ENCODE results near the gene AQP6. TPM values are rescaled to one million over a fixed set of nuclear protein-coding genes. Genes with fewer than 3 reads are reported as not detected.
A peak's percentile ranks its signal among the peaks of the same experiment; 100 is the strongest.

Gene AQP6
- total RNA-seq, 1 donor from 2014 or later: 0.37 TPM

- no peak overlapping the region for H3K4me3 Mint-ChIP-seq (ENCODE audit: unreplicated experiment)
- H3K27me3 Mint-ChIP-seq (ENCODE audit: unreplicated experiment): peaks cover 4% of the 10 kb centered on the region
- TF ChIP-seq CTCF (IDR thresholded peaks at IDR 0.05; ENCODE audit: partially characterized antibody, unreplicated experiment): no peak
- H3K4me1 Mint-ChIP-seq (ENCODE audit: low read depth, unreplicated experiment): peaks cover 4% of the 10 kb centered on the region
- H3K27ac Mint-ChIP-seq (ENCODE audit: unreplicated experiment): no peak overlapping the region
- peaks cover 3% of the 10 kb centered on the region for H3K9me3 Mint-ChIP-seq (ENCODE audit: unreplicated experiment)
- H3K36me3 Mint-ChIP-seq (ENCODE audit: unreplicated experiment): no peaks in the 10 kb centered on the region
- no peak for DNase-seq
These were observed 29.7 kb upstream of the AQP6 start for GRCh38 chr12:49942921-49943624.

- Mint-ChIP-seq H3K4me3 (ENCODE audit: unreplicated experiment) (no peak overlapping the region), H3K9me3 (ENCODE audit: unreplicated experiment) (peaks cover 3% of the 10 kb centered on the region), H3K27me3 (ENCODE audit: unreplicated experiment) (peaks cover 4% of the 10 kb centered on the region), H3K27ac (ENCODE audit: unreplicated experiment) (no peak overlapping the region), H3K36me3 (ENCODE audit: unreplicated experiment) (no peaks in the 10 kb centered on the region), H3K4me1 (ENCODE audit: low read depth, unreplicated experiment) (peaks cover 4% of the 10 kb centered on the region)
- no peak for DNase-seq
- TF ChIP-seq CTCF (IDR thresholded peaks at IDR 0.05; ENCODE audit: partially characterized antibody, unreplicated experiment): no peak
These were observed 29.2 kb upstream of the AQP6 start for GRCh38 chr12:49943625-49943960.

GRCh38 chr12:49944046-49944445, 28.7 kb upstream of the AQP6 start:
- peaks cover 3% of the 10 kb centered on the region for H3K9me3 Mint-ChIP-seq (ENCODE audit: unreplicated experiment)
- no peak for TF ChIP-seq CTCF (IDR thresholded peaks at IDR 0.05; ENCODE audit: partially characterized antibody, unreplicated experiment)
- no peak overlapping the region for H3K27ac Mint-ChIP-seq (ENCODE audit: unreplicated experiment)
- no peak overlapping the region for H3K4me3 Mint-ChIP-seq (ENCODE audit: unreplicated experiment)
- H3K4me1 Mint-ChIP-seq (ENCODE audit: low read depth, unreplicated experiment): peaks cover 4% of the 10 kb centered on the region
- DNase-seq: no peak
- no peaks in the 10 kb centered on the region for H3K36me3 Mint-ChIP-seq (ENCODE audit: unreplicated experiment)
- H3K27me3 Mint-ChIP-seq (ENCODE audit: unreplicated experiment): peaks cover 4% of the 10 kb centered on the region

GRCh38 chr12:49944718-49945117, 28.0 kb upstream of the AQP6 start:
- no peak overlapping the region for H3K27ac Mint-ChIP-seq (ENCODE audit: unreplicated experiment)
- peaks cover 4% of the 10 kb centered on the region for H3K4me1 Mint-ChIP-seq (ENCODE audit: low read depth, unreplicated experiment)
- TF ChIP-seq CTCF (IDR thresholded peaks at IDR 0.05; ENCODE audit: partially characterized antibody, unreplicated experiment): no peak
- H3K9me3 Mint-ChIP-seq (ENCODE audit: unreplicated experiment): peaks cover 3% of the 10 kb centered on the region
- peaks cover 4% of the 10 kb centered on the region for H3K27me3 Mint-ChIP-seq (ENCODE audit: unreplicated experiment)
- H3K4me3 Mint-ChIP-seq (ENCODE audit: unreplicated experiment): no peak overlapping the region
- H3K36me3 Mint-ChIP-seq (ENCODE audit: unreplicated experiment): no peaks in the 10 kb centered on the region
- DNase-seq: no peak

GRCh38 chr12:49945394-49946080, 27.2 kb upstream of the AQP6 start:
- peak; percentile 90 for DNase-seq
- H3K4me1 Mint-ChIP-seq (ENCODE audit: low read depth, unreplicated experiment): peaks cover 6% of the 10 kb centered on the region
- peaks cover under 1% of the 10 kb centered on the region for H3K9me3 Mint-ChIP-seq (ENCODE audit: unreplicated experiment)
- H3K36me3 Mint-ChIP-seq (ENCODE audit: unreplicated experiment): no peaks in the 10 kb centered on the region
- peak; percentile 85 for TF ChIP-seq CTCF (IDR thresholded peaks at IDR 0.05; ENCODE audit: partially characterized antibody, unreplicated experiment)
- H3K27me3 Mint-ChIP-seq (ENCODE audit: unreplicated experiment): peaks cover 4% of the 10 kb centered on the region
- H3K4me3 Mint-ChIP-seq (ENCODE audit: unreplicated experiment): peak overlapping the region; percentile 80
- no peak overlapping the region for H3K27ac Mint-ChIP-seq (ENCODE audit: unreplicated experiment)
